ENCODE results near the gene MOB1B.
"Not testable (repeated sequence)": the region's sequence is repeated elsewhere in the genome, so short reads cannot be mapped to it uniquely, and the experiment has no call there.

GRCh38 chr4:70999639-71000038 is 97.5 kb downstream of the MOB1B start:
- not testable (repeated sequence) for TF ChIP-seq NFYB (IDR thresholded peaks at IDR 0.05; ENCODE audit: insufficient read depth, low read depth, low read length); POLR2AphosphoS2 (IDR thresholded peaks at IDR 0.05; ENCODE audit: low read depth, low read length); CTCF (IDR thresholded peaks at IDR 0.05 in 2 of 3, conservative IDR thresholded peaks at IDR 0.05 in 1 of 3; ENCODE audit: control insufficient read depth in 2 of 3, extremely low read depth in 1 of 3, insufficient read depth in 1 of 3, low read depth in 3 of 3, low read length in 3 of 3); PAX5 (IDR thresholded peaks at IDR 0.05; ENCODE audit: borderline replicate concordance, low read depth, low read length); MYC (IDR thresholded peaks at IDR 0.05; ENCODE audit: insufficient read depth, insufficient read length, insufficient replicate concordance, low read length, severe bottlenecking); EED (IDR thresholded peaks at IDR 0.05; ENCODE audit: low read depth); POLR2A (IDR thresholded peaks at IDR 0.05; ENCODE audit: low read depth, low read length); RBBP5 (conservative IDR thresholded peaks at IDR 0.05); USF1 (IDR thresholded peaks at IDR 0.05; ENCODE audit: borderline replicate concordance, extremely low read length, insufficient read depth, low read depth, low read length); POLR2AphosphoS5 (IDR thresholded peaks at IDR 0.05; ENCODE audit: low read length)
